Measurements from ENCODE around the gene PLA2G2C.

GRCh38 chr1:20150326-20150705, 36.0 kb downstream of the PLA2G2C start:
- TF ChIP-seq CTCF (conservative IDR thresholded peaks at IDR 0.05) (no peak), ZFX (IDR thresholded peaks at IDR 0.05) (no peak)
